ENCODE results near the gene HYKK.
"Not testable (repeated sequence)": the region's sequence is repeated elsewhere in the genome, so short reads cannot be mapped to it uniquely, and the experiment has no call there.

Gene HYKK

GRCh38 chr15:78506971-78507830 lies at the start of gene HYKK:
HYKK (plus strand) TSS chr15:78507577; CDS start chr15:78513089, 5,512 bp downstream.
- peak; percentile 87 for DNase-seq

- no peak for DNase-seq
Measured at GRCh38 chr15:78460737-78461136, 46.6 kb upstream of the HYKK start.

- no peak for DNase-seq
Measured at GRCh38 chr15:78461171-78461888, 46.0 kb upstream of the HYKK start.

GRCh38 chr15:78469031-78469430 lies 38.3 kb upstream of the HYKK start:
- no peak for DNase-seq

- no peak for DNase-seq
Measured at GRCh38 chr15:78477295-78477694, 30.1 kb upstream of the HYKK start.

- no peak for DNase-seq
Measured at GRCh38 chr15:78479650-78480049, 27.7 kb upstream of the HYKK start.

- DNase-seq = no peak
Measured at GRCh38 chr15:78481917-78482316, 25.5 kb upstream of the HYKK start.

GRCh38 chr15:78492872-78493271 lies 14.5 kb upstream of the HYKK start:
- DNase-seq = no peak

GRCh38 chr15:78501857-78502256 lies 5.5 kb upstream of the HYKK start:
- no peak for DNase-seq

- no peak for DNase-seq
Measured at GRCh38 chr15:78502641-78503040, 4.7 kb upstream of the HYKK start.

- no peak for DNase-seq
Measured at GRCh38 chr15:78507831-78508160, 419 bp downstream of the HYKK start.

- no peak for DNase-seq
Measured at GRCh38 chr15:78508272-78508671, 895 bp downstream of the HYKK start.

- no peak for DNase-seq
Measured at GRCh38 chr15:78509726-78510312, 2.4 kb downstream of the HYKK start.

- DNase-seq = not testable (repeated sequence)
Measured at GRCh38 chr15:78520035-78520434, 12.7 kb downstream of the HYKK start.

GRCh38 chr15:78524230-78524629 lies 16.9 kb downstream of the HYKK start:
- no peak for DNase-seq

GRCh38 chr15:78527325-78527724 lies 19.9 kb downstream of the HYKK start:
- no peak for DNase-seq

- no peak for DNase-seq
Measured at GRCh38 chr15:78533331-78533730, 26.0 kb downstream of the HYKK start.

GRCh38 chr15:78536134-78536533 lies 28.8 kb downstream of the HYKK start:
- no peak for DNase-seq

- no peak for DNase-seq
Measured at GRCh38 chr15:78537266-78537905, 30.0 kb downstream of the HYKK start.

- DNase-seq = no peak
Measured at GRCh38 chr15:78538358-78538757, 31.0 kb downstream of the HYKK start.

- not testable (repeated sequence) for DNase-seq
Measured at GRCh38 chr15:78539464-78540140, 32.2 kb downstream of the HYKK start.

GRCh38 chr15:78540141-78540870 lies 32.9 kb downstream of the HYKK start, which contains the start of gene PSMA4:
PSMA4 (plus strand) TSS chr15:78540444; CDS start chr15:78541928, 1,484 bp downstream.
- DNase-seq = peak; percentile 94

Measured in activated CD4-positive, alpha-beta T cell treated with anti-CD3 and anti-CD28 coated beads, Interleukin-2, amount 50 U/mL, for 16 hours (primary cell).